ENCODE results near the gene SLC9A3.

DNA sequence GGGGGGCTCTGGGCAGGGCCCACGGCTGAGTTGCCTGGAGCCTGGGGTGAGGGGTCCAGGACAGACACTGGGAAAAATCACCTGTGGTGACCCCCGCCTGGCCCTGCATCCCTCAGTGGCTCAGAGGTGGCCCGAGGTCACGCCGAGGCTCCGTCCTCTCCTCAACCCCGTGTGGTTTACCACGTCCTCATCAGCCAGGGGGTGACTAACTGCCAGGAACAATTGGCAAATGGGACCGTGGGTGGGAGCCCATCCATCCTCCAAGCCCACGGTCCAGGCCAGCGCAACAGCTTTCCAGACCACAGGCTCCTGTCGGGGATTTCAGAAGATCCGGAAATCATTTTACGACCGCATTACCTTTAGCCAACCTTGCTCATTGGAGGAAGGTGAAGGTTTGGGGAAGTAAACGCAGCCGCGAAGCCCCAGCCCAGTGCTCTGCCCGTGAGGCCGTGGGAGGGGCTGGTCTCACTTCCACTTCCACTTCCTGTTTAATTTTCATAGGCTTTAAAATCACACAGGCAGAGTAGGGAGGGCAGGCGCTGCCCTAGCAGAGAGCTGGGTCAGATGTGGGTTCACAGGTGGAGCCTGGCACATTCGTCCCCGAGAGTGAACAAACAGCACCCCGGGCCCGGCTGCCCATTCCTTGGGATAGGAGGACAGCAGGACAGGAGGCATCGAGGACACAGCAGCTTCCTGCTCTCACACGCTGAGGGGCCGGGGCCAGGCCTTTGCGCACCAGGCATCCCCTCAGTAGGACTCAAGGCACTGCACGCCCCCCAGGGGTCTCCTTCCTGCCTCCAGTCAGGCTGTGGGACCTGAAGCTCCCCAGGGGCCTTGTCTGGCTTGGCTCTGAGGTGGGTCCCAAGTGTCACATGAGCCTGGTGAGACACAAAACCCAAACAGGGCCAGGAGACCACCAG is 19.8 kb upstream of the SLC9A3 start:
- TF ChIP-seq EZH2phosphoT487 (IDR thresholded peaks at IDR 0.05; ENCODE audit: low read depth) = peak; percentile 75; the same call in 1 of the 2 replicates
- TF ChIP-seq, protein P1, sequence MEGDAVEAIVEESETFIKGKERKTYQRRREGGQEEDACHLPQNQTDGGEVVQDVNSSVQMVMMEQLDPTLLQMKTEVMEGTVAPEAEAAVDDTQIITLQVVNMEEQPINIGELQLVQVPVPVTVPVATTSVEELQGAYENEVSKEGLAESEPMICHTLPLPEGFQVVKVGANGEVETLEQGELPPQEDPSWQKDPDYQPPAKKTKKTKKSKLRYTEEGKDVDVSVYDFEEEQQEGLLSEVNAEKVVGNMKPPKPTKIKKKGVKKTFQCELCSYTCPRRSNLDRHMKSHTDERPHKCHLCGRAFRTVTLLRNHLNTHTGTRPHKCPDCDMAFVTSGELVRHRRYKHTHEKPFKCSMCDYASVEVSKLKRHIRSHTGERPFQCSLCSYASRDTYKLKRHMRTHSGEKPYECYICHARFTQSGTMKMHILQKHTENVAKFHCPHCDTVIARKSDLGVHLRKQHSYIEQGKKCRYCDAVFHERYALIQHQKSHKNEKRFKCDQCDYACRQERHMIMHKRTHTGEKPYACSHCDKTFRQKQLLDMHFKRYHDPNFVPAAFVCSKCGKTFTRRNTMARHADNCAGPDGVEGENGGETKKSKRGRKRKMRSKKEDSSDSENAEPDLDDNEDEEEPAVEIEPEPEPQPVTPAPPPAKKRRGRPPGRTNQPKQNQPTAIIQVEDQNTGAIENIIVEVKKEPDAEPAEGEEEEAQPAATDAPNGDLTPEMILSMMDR (IDR thresholded peaks at IDR 0.05; ENCODE audit: low read depth, low read length) = no peak
